ENCODE measurements around the gene TTC27.
"Not testable (repeated sequence)": the region's sequence is repeated elsewhere in the genome, so short reads cannot be mapped to it uniquely, and the experiment has no call there.

Gene TTC27

GRCh38 chr2:32627814-32628579, at the start of gene TTC27:
TSS of gene TTC27 (plus strand) at chr2:32628050. CDS start at chr2:32628293, 243 bp downstream.
- DNase-seq (ENCODE audit: low read depth in 2 of 3, low spot score in 2 of 3), result peak; percentile 83 to 93 (median 86)

GRCh38 chr2:32591669-32592463, 36.0 kb upstream of the TTC27 start:
- no peak for DNase-seq (ENCODE audit: low read depth in 2 of 3, low spot score in 2 of 3)

- no peak for DNase-seq (ENCODE audit: low read depth in 2 of 3, low spot score in 2 of 3)
Measured at GRCh38 chr2:32594573-32594972, 33.3 kb upstream of the TTC27 start.

DNA sequence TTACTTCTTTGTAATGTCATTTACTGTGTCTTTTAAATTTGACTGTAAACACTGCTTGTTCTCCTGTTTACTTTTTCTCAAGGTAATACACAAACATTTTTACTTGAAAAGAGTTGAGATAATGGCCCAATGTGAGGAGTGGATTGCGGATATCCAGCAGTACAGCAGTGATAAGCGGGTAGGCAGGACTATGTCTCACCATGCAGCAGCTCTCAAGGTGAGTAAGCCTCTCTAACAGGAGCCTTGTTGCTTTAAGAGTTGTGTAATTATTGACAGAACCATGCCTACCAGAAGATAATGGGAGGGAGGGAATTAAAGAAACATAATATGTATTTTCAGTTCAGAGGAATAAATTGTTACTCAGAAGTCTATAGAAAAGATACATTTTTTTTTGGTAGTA, 16.5 kb upstream of the TTC27 start:
- no peak for DNase-seq (ENCODE audit: low read depth in 2 of 3, low spot score in 2 of 3)

DNA sequence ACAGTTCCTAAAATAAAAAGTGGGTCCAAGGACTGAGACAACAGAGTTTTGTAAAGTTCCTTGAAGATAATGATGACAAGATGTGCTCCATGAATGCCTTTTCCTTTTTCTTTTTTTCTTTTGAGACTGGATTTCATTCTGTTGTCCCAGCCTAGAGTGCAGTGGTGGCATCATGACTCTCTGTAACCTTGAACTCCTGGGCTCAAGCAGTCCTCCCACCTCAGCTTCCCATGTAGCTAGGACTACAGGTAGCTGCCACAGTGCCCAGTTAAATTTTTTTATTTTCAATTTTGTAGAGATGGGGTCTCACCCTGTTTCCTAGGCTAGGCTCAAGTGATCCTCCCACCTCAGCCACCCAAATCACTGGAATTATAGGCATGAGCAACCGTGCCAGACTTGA, 16.1 kb upstream of the TTC27 start:
- no peak for DNase-seq (ENCODE audit: low read depth in 2 of 3, low spot score in 2 of 3)

GRCh38 chr2:32614084-32614483, 13.8 kb upstream of the TTC27 start:
- no peak for DNase-seq (ENCODE audit: low read depth in 2 of 3, low spot score in 2 of 3)

DNA sequence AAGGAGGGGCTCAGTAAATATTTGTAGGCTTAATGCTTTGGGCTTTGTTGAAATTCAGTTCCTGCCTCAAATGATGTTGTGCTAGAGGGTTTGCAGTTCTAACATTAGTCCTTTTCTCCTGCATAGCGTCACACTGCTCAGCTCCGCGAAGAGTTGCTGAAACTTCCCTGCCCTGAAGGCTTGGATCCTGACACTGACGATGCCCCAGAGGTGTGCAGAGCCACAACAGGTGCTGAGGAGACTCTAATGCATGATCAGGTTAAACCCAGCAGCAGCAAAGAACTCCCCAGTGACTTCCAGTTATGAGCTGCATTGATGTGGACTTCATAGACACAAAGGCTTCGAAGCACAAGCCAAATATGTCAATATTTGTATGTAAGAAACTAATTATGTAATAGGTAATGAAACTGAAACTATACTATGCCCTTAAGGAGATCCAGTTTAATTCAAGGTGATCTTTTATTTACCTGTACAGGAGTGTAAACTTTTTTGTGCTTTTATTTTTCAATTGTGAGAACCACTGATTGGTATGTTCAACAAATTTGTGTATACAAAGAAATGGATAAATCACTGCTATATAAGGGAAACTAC, 10.2 kb upstream of the TTC27 start:
- DNase-seq (ENCODE audit: low read depth in 2 of 3, low spot score in 2 of 3), result no peak

- DNase-seq (ENCODE audit: low read depth in 2 of 3, low spot score in 2 of 3), result no peak
Measured at GRCh38 chr2:32622570-32623310, 5.1 kb upstream of the TTC27 start.

- no peak for DNase-seq (ENCODE audit: low read depth in 2 of 3, low spot score in 2 of 3)
Measured at GRCh38 chr2:32623311-32623706, 4.5 kb upstream of the TTC27 start.

DNA sequence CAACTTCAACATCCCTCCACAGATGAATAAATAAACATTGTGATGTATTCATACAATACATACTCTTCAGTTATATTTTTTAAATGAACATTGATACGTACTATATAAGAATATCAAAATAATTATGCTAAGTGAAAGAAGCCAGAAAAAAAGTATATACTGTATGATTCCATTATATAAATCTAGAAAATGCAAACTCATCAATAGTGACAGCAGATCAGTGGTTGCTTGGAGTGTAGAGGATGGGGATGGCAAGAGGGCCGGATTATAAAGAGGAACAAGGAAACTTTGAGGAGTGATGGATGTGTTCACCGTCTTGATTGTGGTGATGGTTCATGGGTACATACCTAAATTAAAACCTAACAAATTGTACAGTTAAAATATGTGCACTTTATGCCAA, 3.0 kb upstream of the TTC27 start:
- DNase-seq (ENCODE audit: low read depth in 2 of 3, low spot score in 2 of 3), result no peak

GRCh38 chr2:32626639-32627221, 1.1 kb upstream of the TTC27 start:
- DNase-seq (ENCODE audit: low read depth in 2 of 3, low spot score in 2 of 3), result no peak

- DNase-seq (ENCODE audit: low read depth in 2 of 3, low spot score in 2 of 3), result peak in 2 of 3 experiments; percentile 6 to 21
Measured at GRCh38 chr2:32627441-32627813, 423 bp upstream of the TTC27 start.

- no peak for DNase-seq (ENCODE audit: low read depth in 2 of 3, low spot score in 2 of 3)
Measured at GRCh38 chr2:32632089-32632488, 4.2 kb downstream of the TTC27 start.

DNA sequence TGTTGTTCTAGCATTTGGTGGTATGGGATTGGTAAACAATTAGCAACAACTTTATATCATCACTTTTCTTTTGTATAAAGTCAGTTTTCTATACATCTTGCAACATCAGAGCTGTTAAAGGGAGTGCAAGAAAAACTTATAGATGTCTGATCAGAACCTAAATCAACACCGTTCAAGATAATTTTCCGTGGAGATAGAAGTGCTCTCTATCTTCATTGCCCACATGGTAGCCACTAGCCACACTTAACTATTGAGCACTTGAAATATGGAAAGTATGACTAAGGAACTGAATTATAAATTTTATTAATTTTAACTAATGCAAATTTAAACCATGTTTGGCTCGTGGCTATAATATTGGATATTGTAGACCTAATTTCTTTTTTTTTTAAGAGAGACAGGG, 5.2 kb downstream of the TTC27 start:
- no peak for DNase-seq (ENCODE audit: low read depth in 2 of 3, low spot score in 2 of 3)

- DNase-seq (ENCODE audit: low read depth in 2 of 3, low spot score in 2 of 3), result not testable (repeated sequence)
Measured at GRCh38 chr2:32638548-32638947, 10.7 kb downstream of the TTC27 start.

DNA sequence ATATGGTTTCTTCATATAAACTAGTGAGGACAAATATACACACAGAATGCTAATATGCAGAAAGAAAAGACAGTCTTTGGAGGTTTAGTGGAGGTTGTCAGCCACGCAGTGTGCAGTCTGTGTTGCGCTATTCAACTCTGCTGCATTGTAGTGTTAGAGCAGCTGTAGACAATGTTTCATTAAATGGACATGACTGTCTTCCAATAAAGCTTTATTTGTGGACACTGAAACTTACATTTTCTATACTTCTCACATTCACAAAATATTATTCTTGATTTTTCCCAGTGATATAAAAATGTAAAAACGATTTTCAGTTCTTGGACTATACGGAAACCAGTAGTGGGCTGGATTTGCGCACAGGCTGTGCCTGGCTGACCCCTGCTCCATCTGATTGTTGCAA, 13.3 kb downstream of the TTC27 start:
- no peak for DNase-seq (ENCODE audit: low read depth in 2 of 3, low spot score in 2 of 3)

- DNase-seq (ENCODE audit: low read depth in 2 of 3, low spot score in 2 of 3), result no peak
Measured at GRCh38 chr2:32647180-32647651, 19.4 kb downstream of the TTC27 start.

- DNase-seq (ENCODE audit: low read depth in 2 of 3, low spot score in 2 of 3), result no peak
Measured at GRCh38 chr2:32652555-32653209, 24.8 kb downstream of the TTC27 start.

DNA sequence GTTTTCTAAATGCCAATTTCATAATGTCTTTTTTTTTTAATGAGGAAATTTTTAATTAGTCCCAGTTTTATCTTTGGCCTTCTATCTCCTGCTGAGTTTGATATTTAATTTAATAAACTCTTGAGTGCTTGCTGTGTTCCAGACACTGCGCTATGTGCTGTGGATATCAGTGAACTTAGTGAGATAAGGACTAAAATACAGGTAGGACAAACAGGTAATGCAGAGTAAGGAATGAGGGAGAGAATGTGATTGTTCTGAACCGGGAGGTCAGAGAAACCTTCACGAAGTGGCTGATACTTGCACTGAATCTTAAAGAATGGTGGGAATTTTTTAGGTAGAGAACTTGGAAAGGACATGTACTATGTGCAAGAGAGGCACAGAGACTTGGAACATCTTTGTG, 28.2 kb downstream of the TTC27 start:
- DNase-seq (ENCODE audit: low read depth in 2 of 3, low spot score in 2 of 3), result no peak

DNA sequence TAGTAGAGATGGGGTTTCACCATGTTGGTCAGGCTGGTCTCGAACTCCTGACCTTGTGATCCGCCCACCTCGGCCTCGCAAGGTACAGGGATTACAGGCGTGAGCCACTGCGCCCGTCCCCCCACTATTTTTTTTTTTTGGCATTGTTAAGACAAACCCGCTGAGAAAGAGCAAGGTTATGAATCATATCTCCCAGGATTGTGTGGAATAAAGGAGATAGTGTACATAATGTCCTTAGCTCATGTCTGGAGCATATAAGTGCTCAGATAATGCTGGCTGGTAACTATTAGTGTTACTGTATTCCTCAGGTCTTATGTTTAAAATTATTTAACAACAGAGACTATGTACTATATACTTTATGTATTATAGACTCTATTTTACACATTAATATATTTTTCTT, 36.0 kb downstream of the TTC27 start:
- no peak for DNase-seq (ENCODE audit: low read depth in 2 of 3, low spot score in 2 of 3)

All from activated CD8-positive, alpha-beta memory T cell treated with anti-CD3 and anti-CD28 coated beads for 48 hours (primary cell).